Smooth muscle cell (in vitro differentiated cells): ENCODE measurements around the gene NXPE3. TPM values are rescaled to one million over a fixed set of nuclear protein-coding genes. Genes with fewer than 3 reads are reported as not detected.

Experiments used
- DNase-seq: peaks from one replicate; lab custom pipeline; 2025; ENCODE audit not compliant: unreplicated experiment; lab: John Stamatoyannopoulos, UW
- H2AFZ ChIP-seq: fragments of 200-600 bp; sonication (generic); 2 replicates; pipeline ENCODE4 v1.6.0; 2016; ENCODE audit warnings: antibody characterized with exemption, low read depth, mild to moderate bottlenecking
- H3F3A ChIP-seq: fragments of 200-600 bp; sonication (generic); 2 replicates; pipeline ENCODE4 v1.6.0; 2017; ENCODE audit warnings: antibody characterized with exemption, low read depth
- H3K27ac ChIP-seq: fragments of 200-600 bp; sonication (generic); 2 replicates; pipeline ENCODE4 v1.5.1; 2016; ENCODE audit warnings: low read depth, mild to moderate bottlenecking
- H3K27me3 ChIP-seq: fragments of 200-600 bp; sonication (generic); 2 replicates; pipeline ENCODE4 v1.6.1; 2016; ENCODE audit warnings: low read depth, mild to moderate bottlenecking
- H3K36me3 ChIP-seq: fragments of 200-600 bp; sonication (generic); 2 replicates; pipeline ENCODE4 v1.5.1; 2016; ENCODE audit warnings: low read depth
- H3K4me1 ChIP-seq: fragments of 200-600 bp; sonication (generic); 2 replicates; pipeline ENCODE4 v1.5.1; 2016; ENCODE audit warnings: low read depth
- H3K4me2 ChIP-seq: fragments of 200-600 bp; sonication (generic); 2 replicates; pipeline ENCODE4 v1.6.0; 2016; ENCODE audit warnings: mild to moderate bottlenecking
- H3K4me3 ChIP-seq: fragments of 200-600 bp; sonication (generic); 2 replicates; pipeline ENCODE4 v1.5.1; 2016; ENCODE audit warnings: mild to moderate bottlenecking
- H3K79me2 ChIP-seq: fragments of 200-600 bp; sonication (generic); 2 replicates; pipeline ENCODE4 v1.6.0; 2016; ENCODE audit warnings: low read depth, mild to moderate bottlenecking
- H3K9ac ChIP-seq: fragments of 200-600 bp; sonication (generic); 2 replicates; pipeline ENCODE4 v1.6.0; 2016; ENCODE audit warnings: low read depth
- H3K9me3 ChIP-seq: fragments of 200-600 bp; sonication (generic); replicated peaks from 2 replicates; pipeline ENCODE4 v1.5.1; 2016; ENCODE audit warnings: low read depth
- H4K20me1 ChIP-seq: fragments of 200-600 bp; sonication (generic); 2 replicates; pipeline ENCODE4 v1.6.0; 2016; ENCODE audit warnings: low read depth
- WGBS: methylation state at CpG from one replicate; pipeline ENCODE4 v1.1.7; 2016; ENCODE audit warnings: low lambda C conversion rate; 5-methylcytosine and 5-hydroxymethylcytosine counted together
- polyA plus RNA-seq: library from polyadenylated mRNA; unstranded; fragments of >200 nt; fragmentation: Nextera tagmentation; extraction: Ambion mirVana; gene quantifications from 2 replicates; pipeline ENCODE4 v1.2.1, GENCODE V29; 2016
- total RNA-seq: library from RNA; depleted of rRNA; stranded (reverse); fragments of >200 nt; gene quantifications from 2 replicates; pipeline ENCODE4 v1.2.3, GENCODE V29; 2014
- TF ChIP-seq, protein P1 (sequence below): fragments of 200-600 bp; sonication (generic); IDR thresholded peaks from 2 replicates; pipeline ENCODE4 v1.5.1; 2017; ENCODE audit warnings: borderline replicate concordance, mild to moderate bottlenecking, antibody characterized with exemption; ENCODE audit not compliant: insufficient read depth, poor library complexity, severe bottlenecking

The NXPE3 gene
- total and polyA plus RNA-seq, 2 experiments from 2014 or later = 7.0 to 8.6 TPM

DNA sequence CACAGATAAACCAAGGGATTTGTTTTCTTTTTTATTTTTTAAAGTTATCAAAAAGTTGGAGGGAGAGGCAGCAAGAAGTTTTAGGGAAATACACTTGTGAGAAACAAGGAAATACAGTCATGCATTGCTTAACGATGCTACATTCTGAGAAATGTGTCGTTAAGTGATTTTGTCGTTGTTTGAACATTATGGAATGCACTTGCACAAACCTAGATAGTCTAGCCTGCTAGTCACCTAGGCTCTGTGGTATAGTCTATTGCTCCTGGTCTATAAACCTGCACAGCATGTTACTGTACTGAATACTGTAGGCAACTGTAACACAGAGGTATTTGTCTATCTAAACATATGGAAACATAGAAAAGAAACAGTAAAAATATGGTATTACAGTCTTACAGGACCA is 68.3 kb downstream of the NXPE3 start:
- peaks cover 38% of the 10 kb centered on the region for H3K79me2 ChIP-seq
- H2AFZ ChIP-seq = no peak overlapping the region
- no peaks in the 10 kb centered on the region for H3K9me3 ChIP-seq
- no peaks in the 10 kb centered on the region for H3K27me3 ChIP-seq
- DNase-seq = no peak
- H3K4me1 ChIP-seq = peaks cover 20% of the 10 kb centered on the region
- peaks cover 30% of the 10 kb centered on the region for H4K20me1 ChIP-seq
- TF ChIP-seq, protein P1, sequence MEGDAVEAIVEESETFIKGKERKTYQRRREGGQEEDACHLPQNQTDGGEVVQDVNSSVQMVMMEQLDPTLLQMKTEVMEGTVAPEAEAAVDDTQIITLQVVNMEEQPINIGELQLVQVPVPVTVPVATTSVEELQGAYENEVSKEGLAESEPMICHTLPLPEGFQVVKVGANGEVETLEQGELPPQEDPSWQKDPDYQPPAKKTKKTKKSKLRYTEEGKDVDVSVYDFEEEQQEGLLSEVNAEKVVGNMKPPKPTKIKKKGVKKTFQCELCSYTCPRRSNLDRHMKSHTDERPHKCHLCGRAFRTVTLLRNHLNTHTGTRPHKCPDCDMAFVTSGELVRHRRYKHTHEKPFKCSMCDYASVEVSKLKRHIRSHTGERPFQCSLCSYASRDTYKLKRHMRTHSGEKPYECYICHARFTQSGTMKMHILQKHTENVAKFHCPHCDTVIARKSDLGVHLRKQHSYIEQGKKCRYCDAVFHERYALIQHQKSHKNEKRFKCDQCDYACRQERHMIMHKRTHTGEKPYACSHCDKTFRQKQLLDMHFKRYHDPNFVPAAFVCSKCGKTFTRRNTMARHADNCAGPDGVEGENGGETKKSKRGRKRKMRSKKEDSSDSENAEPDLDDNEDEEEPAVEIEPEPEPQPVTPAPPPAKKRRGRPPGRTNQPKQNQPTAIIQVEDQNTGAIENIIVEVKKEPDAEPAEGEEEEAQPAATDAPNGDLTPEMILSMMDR = no peak
- 73% methylated on average over 3 of the region's 3 CpGs for WGBS
- H3K9ac ChIP-seq = no peak overlapping the region
- H3K4me3 ChIP-seq = no peak overlapping the region
- H3K4me2 ChIP-seq = no peak overlapping the region
- peak overlapping the region; percentile 97 for H3K27ac ChIP-seq
- peaks cover 2% of the 10 kb centered on the region for H3K36me3 ChIP-seq
- peaks cover 31% of the 10 kb centered on the region for H3F3A ChIP-seq

DNA sequence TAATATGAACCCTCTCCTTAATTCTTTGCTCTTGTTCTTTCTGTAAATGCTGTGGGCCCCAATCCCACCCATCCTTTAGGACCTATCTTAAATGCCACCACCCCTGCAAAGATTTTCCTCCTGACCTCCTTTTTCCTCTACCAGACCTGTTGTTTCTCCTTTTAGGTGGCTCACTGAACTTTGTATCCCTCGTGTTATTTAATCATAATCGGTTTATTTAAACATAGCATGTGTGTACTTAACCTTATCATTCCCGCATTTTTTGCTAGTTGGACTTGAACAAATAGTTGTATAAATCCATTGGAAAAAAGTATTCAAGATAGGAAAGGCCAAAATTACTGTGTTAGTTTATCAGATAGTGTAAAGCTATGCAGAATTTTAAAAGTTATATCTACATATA is 69.3 kb downstream of the NXPE3 start:
- Histone ChIP-seq H2AFZ (peak overlapping the region; percentile 12), H3K9ac (peak overlapping the region; percentile 94), H3K36me3 (peaks cover 12% of the 10 kb centered on the region), H3K79me2 (peaks cover 48% of the 10 kb centered on the region), H3K27ac (peak overlapping the region; percentile 97), H3F3A (peaks cover 41% of the 10 kb centered on the region), H3K27me3 (no peaks in the 10 kb centered on the region), H3K9me3 (no peaks in the 10 kb centered on the region), H3K4me2 (peak overlapping the region; percentile 91), H4K20me1 (peaks cover 40% of the 10 kb centered on the region), H3K4me1 (peaks cover 17% of the 10 kb centered on the region), H3K4me3 (peak overlapping the region; percentile 96)
- TF ChIP-seq, protein P1 = no peak
- WGBS = 60% methylated on average over 3 of the region's 3 CpGs
- DNase-seq = no peak

DNA sequence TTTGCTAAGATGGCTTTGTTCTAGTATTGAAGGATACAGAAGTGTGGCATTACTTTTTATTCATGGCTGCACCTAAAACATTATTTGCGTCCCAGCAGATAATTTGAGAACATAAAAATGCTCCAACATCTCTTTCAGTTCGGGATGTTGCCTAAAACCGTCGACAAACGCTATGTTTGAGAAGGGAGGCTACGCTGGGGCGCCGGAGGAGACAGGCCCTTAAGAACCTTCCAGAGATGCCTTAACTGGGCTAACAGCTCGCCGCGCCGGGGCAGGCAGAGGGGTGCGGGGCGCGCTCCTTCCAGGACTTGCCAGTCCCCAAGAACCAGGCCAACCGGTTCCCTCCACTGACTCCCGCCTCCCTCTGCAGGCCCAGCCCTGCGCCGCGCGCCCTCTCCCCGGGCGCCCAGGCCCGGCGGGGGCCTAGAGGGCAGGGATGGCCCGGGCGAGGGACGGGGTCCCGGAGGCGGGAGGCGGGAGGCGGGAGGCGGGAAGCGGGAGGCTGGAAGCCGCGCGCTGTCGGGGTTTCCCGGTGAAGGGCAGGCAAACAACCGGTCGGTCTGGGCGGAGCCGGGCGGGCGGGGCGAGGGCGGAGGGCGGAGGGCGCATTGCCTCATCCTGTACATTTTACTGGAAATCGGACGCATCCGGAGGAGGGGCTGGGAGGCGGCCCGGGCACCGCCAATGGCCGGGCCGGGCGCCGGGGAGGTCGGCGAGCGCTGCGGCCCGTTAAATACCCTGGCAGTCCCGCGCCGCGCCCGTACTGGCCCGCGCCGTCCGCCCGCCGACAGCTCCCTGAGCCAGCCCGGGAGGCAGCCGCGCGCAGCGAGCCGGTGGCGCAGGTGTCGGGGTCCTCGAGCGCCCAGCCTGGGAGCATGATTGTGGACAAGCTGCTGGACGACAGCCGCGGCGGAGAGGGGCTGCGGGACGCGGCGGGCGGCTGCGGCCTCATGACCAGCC is 70.0 kb downstream of the NXPE3 start, which contains the start of gene NFKBIZ:
NFKBIZ (plus strand) TSS at position 761 of the 960 bp plus-strand sequence; CDS start at position 876, 115 bp downstream.
- H3F3A ChIP-seq = peaks cover 48% of the 10 kb centered on the region
- peak within 1 kb of the TSS; percentile 91 for H3K4me2 ChIP-seq
- peak within 1 kb of the TSS; percentile 96 for H3K4me3 ChIP-seq
- H3K4me1 ChIP-seq = peaks cover 14% of the 10 kb centered on the region
- peaks cover 19% of the 10 kb centered on the region for H3K36me3 ChIP-seq
- peak within 1 kb of the TSS; percentile 99 for H3K9ac ChIP-seq
- H4K20me1 ChIP-seq = peaks cover 47% of the 10 kb centered on the region
- WGBS = 3% methylated on average over 46 of the region's 95 CpGs
- DNase-seq = peak; percentile 92
- no peaks in the 10 kb centered on the region for H3K27me3 ChIP-seq
- H2AFZ ChIP-seq = peak within 1 kb of the TSS; percentile 12
- no peaks in the 10 kb centered on the region for H3K9me3 ChIP-seq
- TF ChIP-seq, protein P1 = no peak
- peaks cover 55% of the 10 kb centered on the region for H3K79me2 ChIP-seq
- peak within 1 kb of the TSS; percentile 97 for H3K27ac ChIP-seq
